HepG2 (cell line): Measurements from ENCODE around the gene ZNF621. TPM values are rescaled to one million over a fixed set of nuclear protein-coding genes. Genes with fewer than 3 reads are reported as not detected.

Experiments used
- ATAC-seq: fragments of 200-7000 bp; cut with Tn5 transposase; 3 replicates; pipeline ENCODE4 v1.9.1; 2020; ENCODE audit warnings: mild to moderate bottlenecking, moderate library complexity
- BruUV-seq: library from RNA; stranded (reverse); fragments of 400-500 nt; replicated peaks from 2 replicates; lab custom pipeline; 2021; lab: Mats Ljungman, UMichigan
- CTCF ChIA-PET: fragments of 300-600 bp; formaldehyde crosslinking; extraction: SDS; loops from one replicate; lab custom pipeline; 2021; ENCODE audit warnings: low total read pairs, inconsistent platforms, low intra/inter-chr PET ratio; lab: Yijun Ruan, JAX
- POLR2A ChIA-PET: fragments of 350-600 bp; sonication (Branson Sonifier 250); formaldehyde crosslinking; loops from one replicate; lab custom pipeline; 2020; ENCODE audit warnings: antibody characterized with exemption, inconsistent platforms; lab: Yijun Ruan, JAX
- DNase-seq: peaks from one replicate; pipeline ENCODE4 v3.0.0-alpha.2; 2015; ENCODE audit warnings: low spot score
- FAIRE-seq: peaks from 3 replicates; lab custom pipeline; 2011; peaks lifted over from hg19 to GRCh38; lab: Jason Lieb, UNC
- H2AFZ ChIP-seq: one replicate; pipeline ENCODE4 v1.6.1; 2011; ENCODE audit warnings: low read length, inconsistent platforms
- H3K27ac ChIP-seq: fragments of 300-600 bp; 3 replicates; pipeline ENCODE4 v1.8.0; 2011; ENCODE audit warnings: mixed run types, mild to moderate bottlenecking, mixed read lengths, low read length, inconsistent platforms; ENCODE audit not compliant: insufficient read depth; ENCODE audit errors: extremely low read length
- H3K27me3 ChIP-seq, 2 experiments: fragments of 200-600 bp in 1 of 2; 2 replicates in 1 of 2; 3 replicates in 1 of 2; pipeline versions ENCODE4 v1.6.0 to v1.8.0; 2011; ENCODE audit warnings: low read length in 2 of 2, mild to moderate bottlenecking in 2 of 2, moderate library complexity in 2 of 2, inconsistent platforms in 1 of 2; ENCODE audit not compliant: insufficient read depth in 2 of 2, control insufficient read depth in 1 of 2
- H3K36me3 ChIP-seq, 2 experiments: fragments of 200-600 bp in 1 of 2; replicated peaks in 1 of 2; 2 replicates in 1 of 2; 3 replicates in 1 of 2; pipeline versions ENCODE4 v1.5.1 to v1.8.0; 2011; ENCODE audit warnings: low read length in 2 of 2, inconsistent platforms in 1 of 2; ENCODE audit not compliant: insufficient read depth in 2 of 2, control insufficient read depth in 1 of 2
- H3K4me1 ChIP-seq: 2 replicates; pipeline ENCODE4 v1.5.1; 2012; ENCODE audit warnings: low read length, inconsistent platforms; ENCODE audit not compliant: insufficient read depth
- H3K4me2 ChIP-seq: 2 replicates; pipeline ENCODE4 v1.6.0; 2011; ENCODE audit warnings: low read depth, low read length, inconsistent platforms
- H3K4me3 ChIP-seq, 3 experiments: fragments of 200-600 bp in 1 of 3; sonication (generic), shearing (Covaris generic) in 1 of 3; replicated peaks in 1 of 3; 2 replicates each; pipeline ENCODE4 v1.5.1; 2011 to 2016; ENCODE audit warnings: low read length in 3 of 3, inconsistent platforms in 2 of 3, low read depth in 2 of 3, mild to moderate bottlenecking in 2 of 3, control low read depth in 1 of 3, mixed read lengths in 1 of 3; ENCODE audit not compliant: insufficient read depth in 1 of 3
- H3K79me2 ChIP-seq: one replicate; pipeline ENCODE4 v1.6.1; 2011; ENCODE audit warnings: low read length, inconsistent platforms; ENCODE audit not compliant: insufficient read depth
- H3K9ac ChIP-seq: 2 replicates; pipeline ENCODE4 v1.6.0; 2011; ENCODE audit warnings: mild to moderate bottlenecking, low read depth, low read length, inconsistent platforms; ENCODE audit not compliant: insufficient read depth
- H3K9me3 ChIP-seq: 2 replicates; pipeline ENCODE4 v1.5.1; 2012; ENCODE audit warnings: mild to moderate bottlenecking, low read length
- H4K20me1 ChIP-seq: 2 replicates; pipeline ENCODE4 v1.6.0; 2011; ENCODE audit warnings: inconsistent platforms, mild to moderate bottlenecking, low read length, moderate library complexity; ENCODE audit not compliant: insufficient read depth
- AGO2 ChIP-seq: fragments of 200-400 bp; formaldehyde crosslinking; optimal IDR thresholded peaks from 2 replicates; pipeline ENCODE3; 2017; ENCODE audit warnings: mild to moderate bottlenecking, low read depth, low read length, moderate library complexity
- ATF4 ChIP-seq, 2 experiments: fragments of 450-650 bp in 1 of 2; sonication (generic) in 1 of 2; formaldehyde crosslinking; IDR thresholded peaks; 2 replicates each; pipeline versions ENCODE4 v1.5.0 to v1.8.0; 2020 to 2022; ENCODE audit warnings: mild to moderate bottlenecking in 1 of 2, missing genetic modification reagents in 1 of 2
- ISX ChIP-seq: sonication (generic); formaldehyde crosslinking; conservative IDR thresholded peaks from 2 replicates; pipeline ENCODE4 v1.5.0; 2020; ENCODE audit warnings: missing genetic modification reagents
- PAF1 ChIP-seq: IDR thresholded peaks from 2 replicates; pipeline ENCODE4 v1.6.1; 2016; ENCODE audit warnings: missing genetic modification reagents, missing compliant biosample characterization
- RAD21 ChIP-seq: fragments of 450-650 bp; formaldehyde crosslinking; IDR thresholded peaks from 2 replicates; pipeline ENCODE4 v1.5.0; 2020; ENCODE audit warnings: mild to moderate bottlenecking
- SALL1 ChIP-seq: sonication (generic); formaldehyde crosslinking; IDR thresholded peaks from 2 replicates; pipeline ENCODE4 v1.8.0; 2022; ENCODE audit warnings: mild to moderate bottlenecking, missing genetic modification reagents
- SMC3 ChIP-seq: IDR thresholded peaks from 2 replicates; pipeline ENCODE4 v1.6.1; 2011; ENCODE audit warnings: low read length, improper control_type of control experiment
- STAG1 ChIP-seq: sonication (generic); formaldehyde crosslinking; IDR thresholded peaks from 2 replicates; pipeline ENCODE4 v1.4.0; 2020; ENCODE audit warnings: missing genetic modification reagents
- XRCC5 ChIP-seq: fragments of 200-400 bp; formaldehyde crosslinking; optimal IDR thresholded peaks from 2 replicates; pipeline ENCODE3; 2017; ENCODE audit warnings: mild to moderate bottlenecking, low read length
- ZFP1 ChIP-seq: IDR thresholded peaks from 2 replicates; pipeline ENCODE4 v1.6.1; 2016
- ZNF3 ChIP-seq: IDR thresholded peaks from 2 replicates; pipeline ENCODE4 v1.7.0; 2017; ENCODE audit warnings: inconsistent platforms
- ZNF572 ChIP-seq: sonication (generic); formaldehyde crosslinking; IDR thresholded peaks from 2 replicates; pipeline ENCODE4 v1.5.1; 2020; ENCODE audit warnings: mild to moderate bottlenecking, missing genetic modification reagents
- ZNF788 ChIP-seq: sonication (generic); formaldehyde crosslinking; IDR thresholded peaks from 2 replicates; pipeline ENCODE4 v1.5.0; 2020; ENCODE audit warnings: mild to moderate bottlenecking, missing genetic modification reagents, borderline replicate concordance
- WGBS: methylation state at CpG from one replicate; pipeline ENCODE4 v1.1.6; 2017; ENCODE audit warnings: low lambda C conversion rate; 5-methylcytosine and 5-hydroxymethylcytosine counted together
- in situ Hi-C: cut with HindIII; loops from 2 replicates; pipeline ENCODE4 v1.10.0; 2017; ENCODE audit warnings: low pct_unique_long_range_greater_than_20kb; ENCODE audit not compliant: extremely low pct_ligation_motif_present
- intact Hi-C: fragments of 100-400 bp; cut with micrococcal nuclease; formaldehyde crosslinking; loops from one replicate; pipeline ENCODE4 v1.10.0; 2022; ENCODE audit not compliant: unreplicated experiment
- polyA plus RNA-seq, 8 experiments: library from polyadenylated mRNA; depleted of rRNA in 3 of 8; stranded (reverse) in 7 of 8; unstranded in 1 of 8; fragments of >200 nt; fragmentation: Illumina TruSeq in 4 of 8; extraction: Trizol in 4 of 8; gene quantifications; 2 replicates each; pipeline versions ENCODE4 v1.2.1 to v1.2.3, GENCODE V29; 2011 to 2016; ENCODE audit warnings: low read depth in 4 of 8, missing spikeins in 1 of 8, mixed read lengths in 1 of 8; ENCODE audit not compliant: insufficient read depth in 1 of 8
- total RNA-seq, 5 experiments: library from RNA; depleted of rRNA; stranded (reverse); fragments of >200 nt; fragmentation: Illumina TruSeq; extraction: Trizol; gene quantifications; 2 replicates each; pipeline ENCODE4 v1.2.3, GENCODE V29; 2016; ENCODE audit warnings: low read depth in 1 of 5
- TF ChIP-seq, protein P1 (sequence below): sonication (generic); formaldehyde crosslinking; IDR thresholded peaks from 2 replicates; pipeline ENCODE4 v1.8.1; 2022; ENCODE audit warnings: low read depth, mild to moderate bottlenecking, missing genetic modification reagents
- TF ChIP-seq, protein P2 (sequence below): sonication (generic); formaldehyde crosslinking; IDR thresholded peaks from 2 replicates; pipeline ENCODE4 v1.5.0; 2020; ENCODE audit warnings: mild to moderate bottlenecking, missing genetic modification reagents, moderate library complexity

ZNF621 gene
- total and polyA plus RNA-seq, 2 of the 13 experiments (the other 11 are each of a cell fraction or from before 2014, with no cell fraction given), result 13.2 to 14.9 TPM

DNA sequence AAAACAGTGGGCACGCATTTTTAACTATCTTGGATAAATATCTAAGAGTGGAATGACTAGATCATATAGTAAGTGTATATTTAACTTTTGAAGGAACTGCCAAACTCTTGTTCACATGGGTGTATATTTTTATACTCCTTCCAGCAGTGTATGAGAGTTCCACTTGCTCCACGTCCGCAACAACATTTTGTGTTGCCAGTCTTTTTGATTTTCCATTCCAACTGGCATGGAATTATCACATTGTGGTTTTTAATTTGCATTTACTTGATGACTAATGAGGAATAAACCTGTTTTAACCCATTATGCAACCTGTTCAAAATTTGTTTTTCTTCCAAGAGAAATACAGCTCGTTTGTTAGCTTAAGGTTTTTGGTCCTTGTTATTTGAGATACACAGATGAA is 51.6 kb downstream of the ZNF621 start (continued):
- TF ChIP-seq, protein P1, sequence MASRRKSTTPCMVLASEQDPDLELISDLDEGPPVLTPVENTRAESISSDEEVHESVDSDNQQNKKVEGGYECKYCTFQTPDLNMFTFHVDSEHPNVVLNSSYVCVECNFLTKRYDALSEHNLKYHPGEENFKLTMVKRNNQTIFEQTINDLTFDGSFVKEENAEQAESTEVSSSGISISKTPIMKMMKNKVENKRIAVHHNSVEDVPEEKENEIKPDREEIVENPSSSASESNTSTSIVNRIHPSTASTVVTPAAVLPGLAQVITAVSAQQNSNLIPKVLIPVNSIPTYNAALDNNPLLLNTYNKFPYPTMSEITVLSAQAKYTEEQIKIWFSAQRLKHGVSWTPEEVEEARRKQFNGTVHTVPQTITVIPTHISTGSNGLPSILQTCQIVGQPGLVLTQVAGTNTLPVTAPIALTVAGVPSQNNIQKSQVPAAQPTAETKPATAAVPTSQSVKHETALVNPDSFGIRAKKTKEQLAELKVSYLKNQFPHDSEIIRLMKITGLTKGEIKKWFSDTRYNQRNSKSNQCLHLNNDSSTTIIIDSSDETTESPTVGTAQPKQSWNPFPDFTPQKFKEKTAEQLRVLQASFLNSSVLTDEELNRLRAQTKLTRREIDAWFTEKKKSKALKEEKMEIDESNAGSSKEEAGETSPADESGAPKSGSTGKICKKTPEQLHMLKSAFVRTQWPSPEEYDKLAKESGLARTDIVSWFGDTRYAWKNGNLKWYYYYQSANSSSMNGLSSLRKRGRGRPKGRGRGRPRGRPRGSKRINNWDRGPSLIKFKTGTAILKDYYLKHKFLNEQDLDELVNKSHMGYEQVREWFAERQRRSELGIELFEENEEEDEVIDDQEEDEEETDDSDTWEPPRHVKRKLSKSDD (CRISPR knock-in tag), result no peak
- TF ChIP-seq ZFP1 (no peak), PAF1 (CRISPR knock-in tag) (no peak), ZNF572 (CRISPR knock-in tag) (no peak), ISX (CRISPR knock-in tag) (no peak), AGO2 (no peak)

DNA sequence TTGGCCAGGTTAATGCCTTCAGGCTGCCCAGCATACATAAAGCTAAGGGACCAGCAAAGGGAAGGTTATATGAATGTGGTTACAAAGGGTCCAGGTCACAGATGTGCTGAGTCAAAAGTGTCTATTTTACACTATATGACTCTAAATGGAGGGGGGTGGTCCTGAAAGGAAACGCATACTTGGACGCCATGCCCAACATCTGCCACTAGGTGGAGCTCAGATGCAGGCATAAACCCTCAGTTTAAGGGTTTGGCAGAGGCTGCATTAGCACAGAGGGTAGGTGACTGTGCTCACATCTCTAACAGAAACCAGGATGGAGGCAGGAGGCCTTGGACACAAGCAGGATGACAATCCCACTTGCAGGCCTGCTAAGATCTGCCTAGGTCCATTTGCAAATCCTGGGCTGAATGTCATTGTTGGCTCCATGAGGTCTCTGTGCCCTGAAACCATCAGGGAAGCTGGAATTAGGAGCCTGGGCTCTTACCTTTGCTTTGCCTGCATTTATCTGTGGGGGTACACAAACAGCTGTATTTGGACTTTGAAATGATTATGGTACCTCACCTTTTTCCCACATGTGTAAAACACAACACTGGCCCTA is 55.8 kb downstream of the ZNF621 start:
- intact Hi-C loops, result loop anchor here (1.0 to 10.0 kb wide), 5 partner anchors 253 to 1301 kb away; no protein-coding TSS in a partner anchor
- Histone ChIP-seq H3K4me2 (no peak overlapping the region), H3K79me2 (no peaks in the 10 kb centered on the region), H3K9me3 (no peaks in the 10 kb centered on the region), H4K20me1 (no peaks in the 10 kb centered on the region), H3K4me1 (peaks cover 9% of the 10 kb centered on the region; the same call in 1 of the 2 replicates), H3K36me3 (no peaks in the 10 kb centered on the region), H3K4me3 (no peak overlapping the region), H2AFZ (no peak overlapping the region), H3K9ac (no peak overlapping the region), H3K27me3 (peaks cover 2 to 4% of the 10 kb centered on the region in 2 experiments; a peak in 2 of 5 replicates), H3K27ac (no peak overlapping the region)
- peak; percentile 50 for DNase-seq
- in situ Hi-C loops, result loop anchor here (10.0 to 25.0 kb wide), 2 partner anchors 632 to 1304 kb away; no protein-coding TSS in a partner anchor
- 0% methylated on average over 2 of the region's 2 CpGs for WGBS
- POLR2A ChIA-PET, result no interaction called here
- no TSS peak for BruUV-seq
- peak; percentile 81 for ATAC-seq
- FAIRE-seq, result peak; percentile 86
- CTCF ChIA-PET, result interaction anchor here (0.7 to 1.8 kb wide), 4 partner anchors 253 to 1301 kb away, joined by 3 to 16 read pairs (median 4); no protein-coding TSS in a partner anchor
- TF ChIP-seq ZNF3 (CRISPR knock-in tag), result no peak
- TF ChIP-seq XRCC5, result peak; percentile 59
- TF ChIP-seq, protein P2, sequence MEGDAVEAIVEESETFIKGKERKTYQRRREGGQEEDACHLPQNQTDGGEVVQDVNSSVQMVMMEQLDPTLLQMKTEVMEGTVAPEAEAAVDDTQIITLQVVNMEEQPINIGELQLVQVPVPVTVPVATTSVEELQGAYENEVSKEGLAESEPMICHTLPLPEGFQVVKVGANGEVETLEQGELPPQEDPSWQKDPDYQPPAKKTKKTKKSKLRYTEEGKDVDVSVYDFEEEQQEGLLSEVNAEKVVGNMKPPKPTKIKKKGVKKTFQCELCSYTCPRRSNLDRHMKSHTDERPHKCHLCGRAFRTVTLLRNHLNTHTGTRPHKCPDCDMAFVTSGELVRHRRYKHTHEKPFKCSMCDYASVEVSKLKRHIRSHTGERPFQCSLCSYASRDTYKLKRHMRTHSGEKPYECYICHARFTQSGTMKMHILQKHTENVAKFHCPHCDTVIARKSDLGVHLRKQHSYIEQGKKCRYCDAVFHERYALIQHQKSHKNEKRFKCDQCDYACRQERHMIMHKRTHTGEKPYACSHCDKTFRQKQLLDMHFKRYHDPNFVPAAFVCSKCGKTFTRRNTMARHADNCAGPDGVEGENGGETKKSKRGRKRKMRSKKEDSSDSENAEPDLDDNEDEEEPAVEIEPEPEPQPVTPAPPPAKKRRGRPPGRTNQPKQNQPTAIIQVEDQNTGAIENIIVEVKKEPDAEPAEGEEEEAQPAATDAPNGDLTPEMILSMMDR (CRISPR knock-in tag), result peak; percentile 95
- TF ChIP-seq SALL1 (CRISPR knock-in tag), result 0 out of 2 replicates have a peak, but pooled peaks have one; percentile 16
- TF ChIP-seq RAD21 (CRISPR knock-in tag), result peak; percentile 81
- no peak for TF ChIP-seq ATF4 (CRISPR knock-in tag; IDR thresholded peaks at IDR 0.05)
- peak; percentile 95 for TF ChIP-seq STAG1
- TF ChIP-seq SMC3, result peak; percentile 95
- TF ChIP-seq ZNF788 (CRISPR knock-in tag), result 0 out of 2 replicates have a peak, but pooled peaks have one; percentile 25
